MM.1S (cell line): Measurements from ENCODE around the gene XRCC6.

ENCODE experiments used
- EZH2 ChIP-seq: fragments of 300-600 bp; sonication (generic); optimal IDR thresholded peaks from 2 replicates; pipeline ENCODE3; 2017; ENCODE audit warnings: low read depth, mild to moderate bottlenecking, antibody characterized with exemption, low read length, mixed read lengths
- TF ChIP-seq, protein P1 (sequence below): fragments of 300-600 bp; sonication (generic); IDR thresholded peaks from 2 replicates; pipeline ENCODE4 v1.5.1; 2016; ENCODE audit warnings: antibody characterized with exemption, low read length, mixed read lengths

DNA sequence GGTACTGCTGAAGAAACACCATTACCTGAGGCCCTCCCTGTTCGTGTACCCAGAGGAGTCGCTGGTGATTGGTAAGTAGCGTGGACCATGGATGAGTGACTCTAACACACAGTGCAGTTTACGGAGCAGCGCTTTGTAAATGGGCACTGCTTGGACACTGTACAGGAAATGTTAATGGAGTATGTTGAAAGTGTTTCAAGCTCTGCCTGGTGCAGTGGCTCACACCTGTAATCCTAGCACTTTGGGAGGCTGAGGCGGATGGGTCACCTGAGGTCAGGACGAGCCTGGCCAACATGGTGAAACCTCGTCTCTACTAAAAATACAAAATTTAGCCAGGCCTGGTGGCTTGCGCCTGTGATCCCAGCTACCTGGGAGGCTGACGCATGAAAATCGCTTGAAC lies 29.7 kb downstream of the XRCC6 start:
- TF ChIP-seq, protein P1, sequence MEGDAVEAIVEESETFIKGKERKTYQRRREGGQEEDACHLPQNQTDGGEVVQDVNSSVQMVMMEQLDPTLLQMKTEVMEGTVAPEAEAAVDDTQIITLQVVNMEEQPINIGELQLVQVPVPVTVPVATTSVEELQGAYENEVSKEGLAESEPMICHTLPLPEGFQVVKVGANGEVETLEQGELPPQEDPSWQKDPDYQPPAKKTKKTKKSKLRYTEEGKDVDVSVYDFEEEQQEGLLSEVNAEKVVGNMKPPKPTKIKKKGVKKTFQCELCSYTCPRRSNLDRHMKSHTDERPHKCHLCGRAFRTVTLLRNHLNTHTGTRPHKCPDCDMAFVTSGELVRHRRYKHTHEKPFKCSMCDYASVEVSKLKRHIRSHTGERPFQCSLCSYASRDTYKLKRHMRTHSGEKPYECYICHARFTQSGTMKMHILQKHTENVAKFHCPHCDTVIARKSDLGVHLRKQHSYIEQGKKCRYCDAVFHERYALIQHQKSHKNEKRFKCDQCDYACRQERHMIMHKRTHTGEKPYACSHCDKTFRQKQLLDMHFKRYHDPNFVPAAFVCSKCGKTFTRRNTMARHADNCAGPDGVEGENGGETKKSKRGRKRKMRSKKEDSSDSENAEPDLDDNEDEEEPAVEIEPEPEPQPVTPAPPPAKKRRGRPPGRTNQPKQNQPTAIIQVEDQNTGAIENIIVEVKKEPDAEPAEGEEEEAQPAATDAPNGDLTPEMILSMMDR: no peak
- TF ChIP-seq EZH2: no peak
